ENCODE data around the gene NTRK2.
"Not testable (repeated sequence)": the region's sequence is repeated elsewhere in the genome, so short reads cannot be mapped to it uniquely, and the experiment has no call there.

Gene NTRK2

DNA sequence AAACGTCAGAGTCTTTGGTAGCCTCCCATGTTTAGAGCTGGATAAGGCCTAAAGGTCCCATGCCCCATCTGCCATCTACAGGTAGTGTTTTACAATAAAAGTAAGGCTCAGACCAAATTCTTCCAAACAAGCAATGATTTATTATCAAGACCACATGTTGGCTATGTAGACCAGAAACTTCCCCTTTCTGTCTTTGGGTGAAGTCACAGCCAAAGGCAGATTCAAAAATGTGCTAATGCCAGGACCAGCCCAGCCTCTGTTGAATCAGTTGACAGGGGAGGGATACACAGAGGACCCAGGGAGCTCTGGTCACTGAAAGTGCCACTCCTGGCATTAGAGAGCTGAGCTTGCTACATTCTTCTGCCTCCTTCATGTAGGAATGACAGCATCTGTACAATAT, 360.8 kb downstream of the NTRK2 start:
- DNase-seq (ENCODE audit: extremely low spot score, insufficient read length, low read depth): no peak
- FAIRE-seq: no peak

GRCh38 chr9:85036496-85036895, 367.0 kb downstream of the NTRK2 start:
- FAIRE-seq: no peak
- no peak for DNase-seq (ENCODE audit: extremely low spot score, insufficient read length, low read depth)

GRCh38 chr9:85038061-85038460, 368.5 kb downstream of the NTRK2 start:
- DNase-seq (ENCODE audit: extremely low spot score, insufficient read length, low read depth): no peak

GRCh38 chr9:85038824-85039608, 369.5 kb downstream of the NTRK2 start:
- DNase-seq (ENCODE audit: extremely low spot score, insufficient read length, low read depth) (no peak), FAIRE-seq (no peak)

More at GRCh38 chr9:85038061-85038460, 368.5 kb downstream of the NTRK2 start:
- no peak for FAIRE-seq

GRCh38 chr9:85040146-85040545, 370.6 kb downstream of the NTRK2 start:
- DNase-seq (ENCODE audit: extremely low spot score, insufficient read length, low read depth) (no peak), FAIRE-seq (no peak)

GRCh38 chr9:85040821-85041465, 371.4 kb downstream of the NTRK2 start:
- DNase-seq (ENCODE audit: extremely low spot score, insufficient read length, low read depth) (no peak), FAIRE-seq (no peak)

DNA sequence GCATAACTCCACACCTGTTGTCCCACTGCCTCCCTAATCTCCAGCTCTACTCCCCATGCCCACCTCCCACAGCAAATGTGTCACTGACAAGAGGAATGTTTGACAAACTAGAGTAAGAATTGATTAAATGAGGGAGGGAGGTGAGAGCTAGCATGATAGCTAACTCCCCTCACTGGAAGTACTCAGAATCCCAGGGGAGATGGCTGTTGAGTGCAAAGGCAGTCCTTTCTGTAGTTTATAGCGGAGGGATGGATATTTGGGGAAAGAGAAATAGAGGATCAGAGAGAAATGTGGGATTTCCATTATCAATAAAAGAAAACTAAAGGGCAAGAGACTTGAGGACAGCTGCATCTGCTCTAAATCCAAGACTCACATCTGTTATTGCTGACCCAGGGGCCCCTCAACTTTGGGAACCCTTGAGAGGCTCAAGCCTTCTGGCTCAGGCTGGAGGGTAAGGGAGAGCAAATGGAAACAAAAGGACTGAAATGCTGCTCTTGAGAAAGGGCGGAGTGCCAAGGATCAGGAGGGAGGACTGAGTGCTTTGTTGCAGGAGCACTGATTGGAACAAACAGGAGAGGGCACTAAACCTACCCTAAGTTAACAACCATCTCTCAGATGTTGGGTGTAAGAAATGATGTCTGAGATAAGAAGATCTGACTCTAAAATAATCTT, 372.1 kb downstream of the NTRK2 start:
- DNase-seq (ENCODE audit: extremely low spot score, insufficient read length, low read depth) (no peak), FAIRE-seq (no peak)

- DNase-seq (ENCODE audit: extremely low spot score, insufficient read length, low read depth): no peak
- no peak for FAIRE-seq
These were observed 373.6 kb downstream of the NTRK2 start for GRCh38 chr9:85042981-85043647.

- DNase-seq (ENCODE audit: extremely low spot score, insufficient read length, low read depth): no peak
- FAIRE-seq: no peak
These were observed 375.7 kb downstream of the NTRK2 start for GRCh38 chr9:85045271-85045670.

DNA sequence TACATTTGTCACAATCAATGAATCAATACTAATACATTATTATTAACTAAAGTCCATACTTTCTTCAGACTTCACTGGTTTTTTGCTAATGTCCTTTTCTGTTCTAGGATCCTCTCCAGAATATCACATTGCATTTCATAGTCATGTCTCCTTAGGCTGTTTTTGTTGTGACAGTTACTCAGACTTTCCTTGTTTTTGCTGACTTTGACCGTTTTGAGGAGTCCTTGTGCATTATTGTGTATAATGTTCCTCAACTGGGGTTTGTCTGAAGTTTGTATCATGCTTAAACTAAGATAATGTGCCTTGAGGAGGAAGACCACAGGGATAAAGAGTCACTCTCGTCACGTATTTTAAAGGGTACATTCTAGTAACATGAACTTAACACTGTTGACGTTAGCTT, 376.9 kb downstream of the NTRK2 start:
- FAIRE-seq: no peak
- no peak for DNase-seq (ENCODE audit: extremely low spot score, insufficient read length, low read depth)

DNA sequence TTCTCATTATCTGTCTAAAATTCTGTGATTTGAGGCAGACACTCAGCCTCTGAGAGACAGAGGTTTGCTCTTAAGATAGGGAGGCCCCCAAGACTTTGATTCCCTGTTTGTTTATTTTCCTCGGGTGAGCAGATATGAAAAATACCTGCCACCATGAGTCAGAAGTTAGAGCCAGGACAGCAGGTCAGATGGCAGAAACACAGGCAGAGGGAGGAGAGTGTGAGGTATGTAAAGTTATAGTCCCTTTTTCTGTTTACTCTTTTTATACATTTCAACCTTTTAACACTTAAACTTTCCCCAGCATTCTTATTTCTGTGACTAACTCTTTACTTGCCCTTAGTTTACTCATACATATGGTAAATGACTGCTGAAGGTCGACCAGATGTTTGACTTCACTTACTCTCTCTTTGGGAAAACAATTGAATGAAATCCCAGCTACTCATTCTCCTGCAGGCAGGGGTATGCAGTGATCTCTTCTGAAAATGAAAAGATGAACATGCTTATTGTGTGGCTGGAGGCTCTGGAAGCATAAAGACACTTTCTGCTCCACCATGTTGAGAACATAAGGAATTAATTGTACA, 383.8 kb downstream of the NTRK2 start:
- DNase-seq (ENCODE audit: extremely low spot score, insufficient read length, low read depth) (no peak), FAIRE-seq (no peak)

DNA sequence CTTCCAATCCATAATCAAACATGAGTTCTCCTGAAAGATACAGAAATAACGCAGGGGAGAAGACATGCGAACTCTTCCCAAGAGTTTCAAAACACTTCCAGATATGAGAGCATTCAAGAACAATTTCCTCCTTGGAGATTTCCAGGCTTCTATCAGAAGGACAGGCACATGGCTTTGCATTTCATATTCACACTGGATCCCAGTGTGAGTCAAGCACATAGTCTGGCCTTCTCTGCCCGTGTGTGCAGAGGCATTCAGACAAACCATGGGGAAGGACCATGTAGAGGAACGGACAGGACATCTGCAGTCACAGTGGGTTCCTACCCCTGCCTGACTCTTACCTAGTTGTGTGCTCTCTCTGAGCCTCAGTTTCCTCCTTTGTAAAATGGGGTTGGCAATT, 384.5 kb downstream of the NTRK2 start:
- FAIRE-seq: no peak
- no peak for DNase-seq (ENCODE audit: extremely low spot score, insufficient read length, low read depth)

- no peak for DNase-seq (ENCODE audit: extremely low spot score, insufficient read length, low read depth)
- FAIRE-seq: no peak
These were observed 386.1 kb downstream of the NTRK2 start for GRCh38 chr9:85055506-85056202.

DNA sequence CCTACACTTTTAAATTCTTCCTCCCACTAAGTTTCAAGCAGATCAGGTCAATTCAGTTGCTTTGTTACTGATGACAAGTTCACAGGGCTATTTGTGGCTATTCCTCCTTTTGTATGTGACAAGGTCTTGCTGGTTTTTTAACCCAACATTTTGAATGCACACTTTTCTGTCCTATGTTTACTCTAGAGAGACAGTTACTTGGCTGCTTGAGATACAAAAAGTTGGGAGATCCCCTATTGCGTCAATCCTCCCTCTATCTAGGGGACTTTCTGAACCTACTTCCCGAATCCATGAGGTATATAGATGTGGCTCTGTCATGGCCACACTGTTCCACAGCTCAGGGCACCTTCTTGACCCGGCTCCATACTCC, 386.7 kb downstream of the NTRK2 start:
- FAIRE-seq (peak; percentile 71), DNase-seq (ENCODE audit: extremely low spot score, insufficient read length, low read depth) (no peak)

- no peak for FAIRE-seq
- DNase-seq (ENCODE audit: extremely low spot score, insufficient read length, low read depth): no peak
These were observed 392.4 kb downstream of the NTRK2 start for GRCh38 chr9:85061969-85062368.

DNA sequence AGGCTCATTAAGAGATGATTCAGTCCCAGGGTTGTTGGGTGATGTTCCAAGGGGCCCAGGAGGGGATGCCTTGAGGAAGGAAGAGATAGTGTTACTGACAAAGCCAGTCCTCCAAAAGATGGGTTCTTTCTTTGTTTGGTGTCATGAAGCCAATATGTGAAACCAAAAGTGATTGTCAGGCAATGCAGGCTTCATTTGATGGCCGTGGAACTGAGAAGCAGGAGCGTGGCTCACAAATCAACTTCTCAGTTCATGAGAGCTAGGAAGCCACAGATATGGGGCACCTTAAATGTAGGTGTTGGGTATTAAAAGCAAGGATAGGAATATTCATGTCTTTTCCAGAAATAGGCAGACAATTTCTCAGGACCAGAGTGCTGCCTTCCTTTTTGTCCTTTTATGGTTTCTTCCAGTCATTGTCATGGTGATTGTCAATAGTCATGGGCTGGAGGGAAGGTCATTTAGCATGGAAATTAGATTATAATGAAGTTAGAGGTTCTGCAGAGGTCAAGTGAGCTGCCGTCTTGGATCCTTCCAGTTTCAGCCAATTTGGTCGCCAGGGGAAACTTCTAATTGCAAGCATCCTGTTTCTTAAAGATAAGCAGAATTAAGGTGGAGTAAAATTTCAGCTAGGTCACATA, 393.0 kb downstream of the NTRK2 start:
- FAIRE-seq: no peak
- no peak for DNase-seq (ENCODE audit: extremely low spot score, insufficient read length, low read depth)

DNA sequence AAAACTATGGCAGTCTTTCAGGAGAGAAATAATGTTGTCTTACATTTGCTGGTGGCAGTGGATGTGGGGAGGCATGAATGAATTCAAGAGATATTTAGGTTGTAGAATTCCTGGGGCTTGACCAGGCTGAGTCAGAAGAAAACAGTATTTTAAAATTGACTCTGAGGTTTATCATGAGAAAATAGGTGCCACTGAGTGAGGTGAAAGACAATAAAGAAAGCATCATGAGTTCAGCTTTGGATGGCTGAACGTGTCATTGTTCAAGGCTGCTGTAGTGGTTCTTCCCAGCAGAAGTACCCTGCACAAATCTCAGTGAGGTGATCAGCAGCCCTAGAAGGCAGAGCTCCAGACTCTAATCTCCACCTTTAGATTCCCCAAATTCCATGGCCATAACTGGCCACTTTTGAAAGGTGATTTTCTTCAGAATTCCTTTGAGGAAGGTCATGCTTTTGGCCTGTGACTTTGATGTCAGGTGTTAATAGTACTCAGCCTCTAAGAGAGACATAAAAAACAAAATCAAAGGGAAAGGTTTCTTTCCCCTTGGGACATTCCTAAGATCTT, 395.4 kb downstream of the NTRK2 start:
- no peak for FAIRE-seq

GRCh38 chr9:85067792-85068191, 398.3 kb downstream of the NTRK2 start:
- FAIRE-seq (peak; percentile 67), DNase-seq (ENCODE audit: extremely low spot score, insufficient read length, low read depth) (no peak)

More for the DNA sequence above, 395.4 kb downstream of the NTRK2 start:
- DNase-seq (ENCODE audit: extremely low spot score, insufficient read length, low read depth): no peak

- not testable (repeated sequence) for FAIRE-seq; DNase-seq (ENCODE audit: extremely low spot score, insufficient read length, low read depth)
These were observed 399.9 kb downstream of the NTRK2 start for GRCh38 chr9:85069421-85069820.
